GM18519 (cell line): Measurements from ENCODE around the gene MMP17.

ENCODE experiments used
- ATAC-seq: cut with Tn5 transposase; IDR thresholded peaks from one replicate; pipeline ENCODE4 v1.9.1; 2021; ENCODE audit warnings: mild to moderate bottlenecking, moderate library complexity; ENCODE audit not compliant: unreplicated experiment, low FRiP score

The MMP17 gene

GRCh38 chr12:131847456-131847855 is 19.3 kb downstream of the MMP17 start:
- ATAC-seq = no peak

GRCh38 chr12:131848753-131849152 is 20.6 kb downstream of the MMP17 start:
- no peak for ATAC-seq

- no peak for ATAC-seq
Measured at GRCh38 chr12:131849700-131850553, 21.7 kb downstream of the MMP17 start.

GRCh38 chr12:131850856-131851559 is 22.8 kb downstream of the MMP17 start:
- ATAC-seq = no peak

GRCh38 chr12:131851741-131852550 is 23.8 kb downstream of the MMP17 start:
- ATAC-seq = no peak

- no peak for ATAC-seq
Measured at GRCh38 chr12:131852551-131853299, 24.5 kb downstream of the MMP17 start.

- no peak for ATAC-seq
Measured at GRCh38 chr12:131853832-131854797, 25.9 kb downstream of the MMP17 start.

GRCh38 chr12:131854861-131855476 is 26.8 kb downstream of the MMP17 start:
- no peak for ATAC-seq

- ATAC-seq = no peak
Measured at GRCh38 chr12:131855521-131856142, 27.4 kb downstream of the MMP17 start.

- no peak for ATAC-seq
Measured at GRCh38 chr12:131856366-131857097, 28.3 kb downstream of the MMP17 start.

- no peak for ATAC-seq
Measured at GRCh38 chr12:131857908-131858850, 30.0 kb downstream of the MMP17 start.

- ATAC-seq = no peak
Measured at GRCh38 chr12:131860472-131861260, 32.5 kb downstream of the MMP17 start.

- ATAC-seq = no peak
Measured at GRCh38 chr12:131861261-131862083, 33.3 kb downstream of the MMP17 start.

- no peak for ATAC-seq
Measured at GRCh38 chr12:131862084-131862441, 33.9 kb downstream of the MMP17 start.

GRCh38 chr12:131862600-131862993 is 34.4 kb downstream of the MMP17 start:
- no peak for ATAC-seq
